ENCODE data around the gene GPRIN2.
"Not testable (repeated sequence)": the region's sequence is repeated elsewhere in the genome, so short reads cannot be mapped to it uniquely, and the experiment has no call there.

- not testable (repeated sequence) for TF ChIP-seq POLR2AphosphoS5 (IDR thresholded peaks at IDR 0.05; ENCODE audit: low read depth, low read length); POLR2A (IDR thresholded peaks at IDR 0.05; ENCODE audit: control extremely low read depth in 1 of 2, low read depth in 2 of 2, low read length in 2 of 2); RBBP5 (IDR thresholded peaks at IDR 0.05; ENCODE audit: borderline replicate concordance, low read depth, low read length); CTCF (IDR thresholded peaks at IDR 0.05; ENCODE audit: control extremely low read depth in 1 of 3, insufficient read depth in 1 of 3, low read depth in 1 of 3, low read length in 3 of 3); ATF2 (IDR thresholded peaks at IDR 0.05; ENCODE audit: low read length); JUN (IDR thresholded peaks at IDR 0.05; ENCODE audit: low read depth, low read length); TEAD4 (IDR thresholded peaks at IDR 0.05; ENCODE audit: low read depth, low read length); RFX5 (IDR thresholded peaks at IDR 0.05; ENCODE audit: borderline replicate concordance, low read depth, low read length); SUZ12 (IDR thresholded peaks at IDR 0.05; ENCODE audit: low read length); MAX (IDR thresholded peaks at IDR 0.05); TAF1 (IDR thresholded peaks at IDR 0.05; ENCODE audit: low read depth, low read length); CBX8 (IDR thresholded peaks at IDR 0.05; ENCODE audit: borderline replicate concordance, low read depth, low read length); CHD1 (IDR thresholded peaks at IDR 0.05; ENCODE audit: low read depth, low read length)
These were observed 10.7 kb upstream of the GPRIN2 start for GRCh38 chr10:46567151-46567550.
